ENCODE data around the gene UQCC2.

UQCC2 gene

GRCh38 chr6:33690766-33691165, 20.7 kb downstream of the UQCC2 start:
- DNase-seq (ENCODE audit: low spot score) = no peak

GRCh38 chr6:33689879-33690278, 21.6 kb downstream of the UQCC2 start:
- DNase-seq (ENCODE audit: low spot score) = no peak

GRCh38 chr6:33689148-33689494, 22.4 kb downstream of the UQCC2 start:
- no peak for DNase-seq (ENCODE audit: low spot score)

GRCh38 chr6:33688451-33689147, 22.9 kb downstream of the UQCC2 start:
- DNase-seq (ENCODE audit: low spot score) = no peak

- DNase-seq (ENCODE audit: low spot score) = no peak
These were observed 23.5 kb downstream of the UQCC2 start for GRCh38 chr6:33688006-33688405.

- no peak for DNase-seq (ENCODE audit: low spot score)
These were observed 24.2 kb downstream of the UQCC2 start for GRCh38 chr6:33686981-33687975.

GRCh38 chr6:33686225-33686924, 25.1 kb downstream of the UQCC2 start:
- DNase-seq (ENCODE audit: low spot score) = no peak

- no peak for DNase-seq (ENCODE audit: low spot score)
These were observed 25.9 kb downstream of the UQCC2 start for GRCh38 chr6:33685411-33686224.

- no peak for DNase-seq (ENCODE audit: low spot score)
These were observed 26.5 kb downstream of the UQCC2 start for GRCh38 chr6:33684983-33685382.

GRCh38 chr6:33684428-33684896, 27.0 kb downstream of the UQCC2 start:
- DNase-seq (ENCODE audit: low spot score) = no peak

GRCh38 chr6:33683576-33684427, 27.7 kb downstream of the UQCC2 start:
- no peak for DNase-seq (ENCODE audit: low spot score)

- peak; percentile 67 for DNase-seq (ENCODE audit: low spot score)
These were observed 28.4 kb downstream of the UQCC2 start for GRCh38 chr6:33683051-33683571.

GRCh38 chr6:33682341-33682740, 29.2 kb downstream of the UQCC2 start:
- DNase-seq (ENCODE audit: low spot score) = no peak

- DNase-seq (ENCODE audit: low spot score) = no peak
These were observed 31.7 kb downstream of the UQCC2 start for GRCh38 chr6:33679761-33680160.

GRCh38 chr6:33678932-33679490, 32.5 kb downstream of the UQCC2 start:
- DNase-seq (ENCODE audit: low spot score) = no peak

GRCh38 chr6:33678233-33678931, 33.1 kb downstream of the UQCC2 start:
- DNase-seq (ENCODE audit: low spot score) = no peak

- no peak for DNase-seq (ENCODE audit: low spot score)
These were observed 33.8 kb downstream of the UQCC2 start for GRCh38 chr6:33677689-33678088.

- no peak for DNase-seq (ENCODE audit: low spot score)
These were observed 34.3 kb downstream of the UQCC2 start for GRCh38 chr6:33677143-33677660.
